NOMO-1 treated with dmso at 0.1 percent for 144 hours (cell line): ENCODE data around the gene CNKSR3.
A peak's percentile ranks its signal among the peaks of the same experiment; 100 is the strongest.

Experiments
- DNase-seq: peaks from one replicate; lab custom pipeline; 2025; ENCODE audit not compliant: unreplicated experiment; lab: John Stamatoyannopoulos, UW

The CNKSR3 gene

DNA sequence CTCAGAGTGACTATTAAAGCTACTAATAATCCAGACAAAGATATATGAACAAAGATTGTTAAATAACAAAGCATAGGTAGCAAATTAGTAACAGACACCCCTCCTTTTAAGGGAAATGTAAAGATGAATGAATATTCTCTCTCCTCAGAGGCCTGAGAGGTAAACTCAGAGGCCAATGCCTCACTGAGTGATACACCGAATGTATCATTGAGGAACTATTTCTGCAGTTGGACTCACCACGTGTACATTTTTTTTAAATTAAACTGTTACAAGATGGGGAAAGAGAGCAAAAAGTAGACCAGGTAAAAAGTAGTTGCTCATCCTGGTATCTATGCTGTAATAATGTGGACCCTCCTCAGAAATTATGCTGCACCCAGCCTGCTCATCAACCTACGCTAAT lies 81.6 kb downstream of the CNKSR3 start:
- DNase-seq = no peak

DNA sequence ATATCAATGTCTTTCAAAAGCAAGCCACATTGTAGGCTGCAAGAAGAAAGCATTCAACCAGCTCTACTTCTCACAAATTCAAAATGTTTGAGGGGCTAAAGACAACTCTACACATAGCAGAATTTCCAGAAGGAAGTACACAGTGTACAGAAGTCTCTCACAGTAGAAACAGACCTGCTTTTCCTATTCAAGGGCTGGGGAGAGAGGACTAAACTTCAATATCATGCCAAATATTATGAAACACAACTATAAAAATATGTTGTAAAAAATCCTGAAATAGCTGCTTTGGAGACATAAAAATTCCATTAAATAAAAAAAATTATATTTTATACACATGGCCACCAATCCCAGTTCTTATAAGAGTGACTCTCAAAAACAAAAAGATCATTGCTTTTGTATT lies 83.0 kb downstream of the CNKSR3 start:
- no peak for DNase-seq

DNA sequence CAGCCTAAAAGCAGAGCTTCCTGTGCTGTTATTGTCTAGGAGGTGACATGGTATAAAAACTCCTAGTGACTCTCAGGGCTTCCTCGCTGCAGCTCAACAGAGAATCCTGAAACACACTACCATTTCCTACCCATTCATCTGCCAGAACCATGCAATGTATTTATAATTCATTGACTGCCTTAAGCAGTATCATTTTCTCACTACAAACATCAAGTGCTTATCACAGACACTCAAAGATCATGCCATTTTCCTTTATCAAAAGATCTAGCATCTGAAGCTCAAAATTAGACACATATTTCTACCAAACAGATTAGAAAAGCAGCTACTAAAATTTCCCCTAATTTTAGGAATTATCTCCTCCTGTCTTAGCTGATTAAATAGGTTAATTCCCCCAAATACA lies 83.5 kb downstream of the CNKSR3 start:
- no peak for DNase-seq

DNA sequence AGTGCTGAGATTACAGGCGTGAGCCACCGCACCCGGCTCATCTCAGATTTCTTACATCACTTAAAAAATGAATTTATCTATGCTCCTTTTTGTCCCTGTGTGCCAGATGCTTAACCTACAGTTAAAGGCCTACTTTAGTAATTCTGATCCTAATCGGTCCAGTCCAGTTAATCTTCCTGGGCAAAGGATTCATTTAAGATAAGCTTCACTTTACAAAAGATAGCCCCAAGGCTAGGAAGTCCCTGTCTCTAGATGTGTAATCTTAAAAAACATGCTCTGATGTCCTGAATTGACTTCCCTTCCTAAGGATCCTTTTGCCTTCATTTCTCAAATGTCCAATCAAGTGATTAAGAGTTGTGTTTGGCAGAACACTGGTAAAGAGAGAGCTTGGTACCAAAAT lies 85.5 kb downstream of the CNKSR3 start:
- no peak for DNase-seq

DNA sequence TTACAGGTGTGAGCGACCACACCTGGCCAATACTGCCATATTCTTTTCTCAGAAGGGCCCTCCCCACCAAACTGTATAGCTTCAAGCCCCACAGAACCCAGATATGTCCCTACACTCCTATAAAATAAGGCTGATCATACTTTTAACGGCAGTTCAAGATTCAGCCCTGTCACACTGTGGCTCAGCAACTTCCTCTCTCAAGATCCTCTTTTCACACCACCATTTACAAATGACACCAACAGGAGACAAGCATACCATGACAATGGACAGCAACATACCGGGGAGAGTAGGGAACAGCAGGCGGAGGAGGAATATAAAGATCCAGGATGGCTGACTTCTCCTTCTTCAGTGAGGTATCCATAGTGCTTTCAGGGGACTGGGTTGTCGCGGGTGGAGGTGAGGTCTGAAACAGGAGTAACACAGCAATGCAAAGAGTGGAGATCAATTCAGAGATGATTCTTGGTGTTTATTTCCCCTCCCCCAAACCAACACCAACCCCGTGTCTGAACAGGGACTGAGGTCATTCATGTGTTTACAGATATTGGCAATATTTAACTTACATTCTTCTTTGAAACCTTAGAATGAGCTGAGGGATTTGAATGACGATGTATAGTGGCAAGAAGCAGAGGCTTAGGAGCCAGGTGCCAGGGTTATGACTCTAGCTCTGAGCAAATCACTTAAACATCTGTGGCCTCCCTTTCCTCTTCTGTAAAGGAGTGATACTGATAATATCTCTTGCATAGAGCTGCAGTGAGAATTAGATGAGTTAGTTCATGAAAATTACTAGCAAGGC lies 96.3 kb downstream of the CNKSR3 start:
- DNase-seq = peak; percentile 49

DNA sequence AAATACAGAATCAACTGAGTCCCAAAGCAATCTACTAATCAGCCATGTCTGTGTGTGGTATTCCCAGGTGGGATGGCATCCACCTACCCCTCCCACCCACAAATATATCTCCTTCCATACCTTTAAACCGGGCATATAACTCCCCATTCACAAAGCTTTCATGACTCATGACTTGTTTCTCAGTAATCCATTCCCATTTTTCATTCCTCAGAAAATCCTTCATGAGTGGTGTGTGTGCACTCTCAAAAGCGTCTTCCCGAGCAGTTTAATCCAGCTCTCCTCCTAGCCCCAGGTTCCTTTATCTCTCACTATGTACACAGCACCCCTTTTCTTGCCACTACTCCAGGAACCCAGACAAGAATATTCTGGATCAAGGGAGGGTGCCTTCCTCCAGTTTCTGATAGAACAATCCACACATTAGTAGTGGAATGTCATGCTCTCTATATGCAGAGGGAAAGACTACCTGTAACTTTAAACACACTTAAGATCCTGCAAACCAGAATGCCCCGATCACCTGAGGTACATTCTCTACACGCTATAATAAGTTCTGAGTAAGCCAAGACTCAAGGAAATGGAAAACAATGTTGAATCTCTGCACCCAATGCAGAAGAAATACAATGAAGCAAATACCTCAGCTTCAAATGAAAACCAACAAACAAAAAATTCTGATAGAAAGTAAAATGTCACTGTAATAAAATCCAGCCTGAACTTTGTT lies 98.2 kb downstream of the CNKSR3 start:
- DNase-seq = no peak

DNA sequence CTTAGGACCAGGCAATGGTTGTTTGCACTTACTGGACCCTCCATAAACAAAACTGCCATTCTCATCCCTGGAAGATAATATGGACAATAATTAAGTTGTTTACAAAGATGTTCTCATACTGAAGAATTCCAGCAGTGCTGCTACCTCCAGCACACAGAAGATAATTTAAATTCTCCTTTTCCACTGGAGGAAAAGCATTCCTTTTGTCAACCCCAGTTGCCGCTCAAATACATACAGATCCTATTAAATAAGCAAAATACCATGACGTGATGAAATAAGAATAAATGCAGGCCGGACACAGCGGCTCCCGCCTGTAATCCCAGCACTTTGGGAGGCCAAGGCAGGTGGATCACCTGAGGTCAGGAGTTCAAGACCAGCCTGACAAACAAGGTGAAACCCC lies 99.4 kb downstream of the CNKSR3 start:
- no peak for DNase-seq

DNA sequence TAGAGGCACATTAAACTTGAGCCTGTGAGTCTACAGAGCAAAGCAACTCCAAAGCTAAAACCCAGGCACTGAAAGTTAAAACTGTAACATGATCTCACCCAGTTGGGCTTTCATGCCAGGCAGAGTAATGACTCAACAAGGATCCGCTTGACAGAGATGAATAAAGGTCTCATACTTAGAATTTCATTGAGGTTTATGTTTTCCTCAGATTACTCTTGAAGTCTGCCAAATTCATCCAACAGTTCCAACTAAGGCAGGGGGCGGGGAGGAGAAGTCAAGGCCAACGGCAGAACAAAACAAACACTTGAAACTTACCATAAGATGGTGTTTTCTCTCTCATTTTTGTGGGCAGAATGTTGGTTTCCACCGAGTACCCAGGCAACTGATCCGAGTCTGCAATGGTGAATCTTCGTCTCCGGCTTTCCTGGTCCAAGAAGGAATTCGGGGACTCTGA lies 99.8 kb downstream of the CNKSR3 start:
- no peak for DNase-seq

DNA sequence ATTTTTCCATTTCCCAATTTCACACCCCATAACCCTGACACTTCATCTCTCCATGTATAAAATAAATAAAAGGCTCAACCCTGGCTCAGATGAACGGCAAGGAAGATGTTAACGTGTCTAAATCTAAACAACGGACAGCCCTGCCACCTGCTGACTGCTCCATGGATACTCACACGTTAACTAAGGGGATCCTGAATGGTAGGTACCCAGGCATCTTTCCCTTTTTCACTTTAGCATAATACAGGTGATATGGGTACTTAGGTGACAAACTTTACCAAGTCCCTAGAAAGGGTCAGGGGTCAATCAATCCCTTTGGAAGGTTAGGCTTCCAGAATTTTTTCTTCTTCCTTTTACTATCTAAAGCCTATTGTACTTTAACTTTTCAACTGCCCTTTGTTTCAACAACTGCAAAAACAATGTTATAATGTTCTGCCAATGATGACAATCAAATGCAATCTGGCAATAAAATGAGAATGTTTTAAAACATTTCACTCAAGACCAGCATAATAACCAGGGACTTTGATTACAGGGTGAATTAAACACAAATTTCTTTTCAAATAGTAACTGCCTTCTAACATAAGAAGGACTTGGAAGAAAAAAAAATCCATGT lies 101.5 kb downstream of the CNKSR3 start:
- DNase-seq = peak; percentile 2

DNA sequence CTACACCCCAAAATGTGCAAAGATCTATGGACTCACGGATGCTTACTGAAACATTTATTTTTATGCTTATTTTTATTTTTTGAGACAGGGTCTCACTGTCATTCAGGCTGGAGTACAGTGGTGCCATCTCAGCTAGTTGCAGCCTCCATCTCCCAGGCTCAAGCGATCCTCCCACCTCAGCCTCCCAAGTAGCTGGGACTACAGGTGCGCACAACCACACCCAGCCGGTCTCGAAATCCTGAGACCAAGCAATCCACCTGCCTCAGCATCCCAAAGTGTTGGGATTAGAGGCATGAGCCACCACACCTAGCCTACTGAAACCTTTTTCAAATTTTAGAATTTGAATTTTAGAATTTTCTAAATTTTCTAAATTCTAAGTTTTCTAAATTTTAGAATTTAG lies 103.0 kb downstream of the CNKSR3 start:
- no peak for DNase-seq

DNA sequence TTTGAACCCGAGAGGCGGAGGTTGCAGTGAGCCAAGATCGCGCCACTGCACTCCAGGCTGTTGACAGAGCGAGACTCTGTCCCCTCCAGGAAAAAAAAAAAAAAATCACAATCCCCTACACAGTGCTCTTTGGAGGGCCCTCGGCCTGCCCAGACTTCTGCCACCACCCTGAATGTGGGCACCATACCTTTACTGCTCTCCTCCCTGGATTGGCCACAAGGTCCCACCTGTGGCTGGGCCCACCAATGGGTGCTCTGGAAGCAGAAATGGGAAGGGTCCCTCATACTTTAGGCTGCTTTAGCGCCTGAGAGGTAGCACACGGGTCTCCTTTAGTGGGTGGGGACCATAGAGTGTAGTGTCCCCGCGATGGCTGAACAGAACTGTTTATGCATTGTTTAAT lies 103.6 kb downstream of the CNKSR3 start:
- DNase-seq = no peak

DNA sequence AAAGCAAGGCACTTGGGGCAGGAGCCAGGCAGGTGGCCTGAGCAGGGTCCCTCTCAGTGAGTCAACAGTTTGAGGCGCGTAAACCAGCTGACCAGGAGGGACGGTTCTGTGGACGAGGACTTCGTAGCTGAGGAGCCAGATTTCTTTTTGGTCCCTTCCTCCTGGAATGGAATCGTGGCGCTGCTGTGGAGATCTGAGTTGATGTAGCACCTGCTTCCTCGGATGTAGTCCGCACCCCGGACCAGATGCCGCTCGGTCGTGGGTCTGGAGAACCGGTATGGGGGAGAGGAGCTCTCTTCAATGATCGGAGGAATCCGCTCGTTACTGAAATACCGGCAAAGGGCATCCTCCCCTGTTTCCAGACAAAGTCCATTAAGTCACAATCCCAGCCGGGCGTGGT lies 104.2 kb downstream of the CNKSR3 start:
- no peak for DNase-seq

DNA sequence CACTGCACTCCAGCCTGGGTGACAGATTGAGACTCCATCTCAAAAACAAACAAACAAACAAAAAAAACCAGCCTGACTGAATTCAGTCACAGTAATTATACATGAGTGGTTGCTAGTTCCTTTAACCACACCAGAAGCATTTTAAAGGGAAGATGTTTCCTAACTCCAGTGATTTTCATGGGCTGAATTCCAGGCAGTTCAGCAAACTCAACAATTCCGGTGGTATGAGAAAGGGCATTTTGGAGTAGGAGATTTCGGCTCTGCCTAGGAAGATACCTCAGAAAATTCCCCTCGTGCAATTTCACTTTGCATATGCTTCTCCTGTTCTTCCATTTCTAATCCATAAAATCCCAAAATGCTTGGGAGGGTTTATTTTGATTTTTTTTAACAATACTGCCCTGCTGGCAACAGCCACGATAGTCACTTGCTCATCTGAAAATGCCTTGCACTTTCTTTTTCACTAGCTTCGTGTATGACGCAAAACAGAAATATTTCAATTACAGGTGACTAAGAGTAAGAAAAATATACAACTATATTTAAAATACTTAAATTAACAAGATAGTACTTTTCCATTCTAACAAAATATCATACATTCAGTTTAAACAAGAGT lies 105.6 kb downstream of the CNKSR3 start:
- DNase-seq = no peak

DNA sequence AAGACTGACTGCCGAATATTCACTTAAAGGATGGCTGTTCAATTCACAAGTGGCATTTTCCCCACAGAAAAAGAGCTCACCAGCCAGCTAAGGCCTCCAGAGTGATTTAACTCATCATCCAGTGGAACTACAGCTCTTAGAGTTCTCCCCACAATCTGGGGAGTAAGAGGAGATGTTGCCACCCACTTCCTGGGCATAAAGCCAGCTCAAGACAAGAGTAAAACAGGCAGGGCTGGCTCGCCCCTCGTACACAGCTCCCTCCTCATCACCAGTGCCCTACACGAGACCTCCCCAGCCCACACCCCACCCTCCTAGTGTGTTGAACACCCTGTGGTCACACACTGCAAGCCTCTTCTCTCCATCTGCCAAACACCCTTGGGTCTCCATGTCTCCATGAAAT lies 106.7 kb downstream of the CNKSR3 start:
- no peak for DNase-seq

DNA sequence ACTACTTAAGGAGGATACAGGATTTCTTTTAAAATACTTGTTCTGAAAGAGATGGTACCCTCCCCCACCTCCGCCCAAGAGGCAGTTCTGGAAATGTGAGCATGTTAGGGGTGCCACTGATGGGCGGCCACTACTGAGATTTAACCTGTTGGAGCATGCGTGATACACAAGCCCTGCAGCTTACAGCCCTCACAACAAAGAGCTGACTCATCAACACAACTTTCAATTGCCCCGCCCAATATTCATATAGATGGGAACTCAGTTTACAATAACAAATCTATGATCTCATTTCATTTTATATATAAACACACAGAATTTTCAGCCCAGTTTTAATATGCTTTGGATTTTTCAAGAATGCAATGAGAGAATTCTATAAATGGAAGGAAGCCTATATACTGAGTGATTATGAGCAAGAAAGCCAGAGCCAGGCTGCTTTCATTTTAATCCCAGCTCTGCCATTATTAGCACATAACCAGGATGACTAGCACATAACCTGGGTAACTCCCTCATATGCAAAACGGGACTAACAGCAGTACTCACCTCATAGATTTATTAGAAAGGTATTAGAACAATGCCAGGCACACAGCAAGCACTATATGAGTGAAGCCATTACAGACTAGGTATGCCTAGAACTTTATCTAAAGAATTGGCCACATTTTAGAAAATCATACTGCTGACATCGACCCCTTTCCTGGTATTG lies 108.3 kb downstream of the CNKSR3 start:
- no peak for DNase-seq

DNA sequence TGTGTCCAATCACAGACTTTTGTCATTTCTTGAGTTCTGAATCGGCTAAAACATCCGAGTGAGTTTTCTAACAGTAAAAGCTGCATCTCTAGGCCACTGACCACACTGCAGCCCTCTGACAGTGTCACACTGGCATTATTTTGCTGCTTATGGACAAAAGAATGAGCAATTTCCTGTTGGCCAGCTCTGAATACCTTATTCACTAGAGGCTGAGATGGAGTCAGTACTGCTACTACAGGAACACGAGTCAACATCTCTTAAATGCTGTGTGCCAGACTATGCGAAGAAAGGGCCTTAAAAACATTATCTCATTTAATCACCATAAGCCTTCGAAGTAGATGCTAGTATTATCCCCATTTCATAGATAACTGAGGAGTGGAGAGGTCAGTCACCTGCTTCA lies 111.4 kb downstream of the CNKSR3 start:
- DNase-seq = no peak

DNA sequence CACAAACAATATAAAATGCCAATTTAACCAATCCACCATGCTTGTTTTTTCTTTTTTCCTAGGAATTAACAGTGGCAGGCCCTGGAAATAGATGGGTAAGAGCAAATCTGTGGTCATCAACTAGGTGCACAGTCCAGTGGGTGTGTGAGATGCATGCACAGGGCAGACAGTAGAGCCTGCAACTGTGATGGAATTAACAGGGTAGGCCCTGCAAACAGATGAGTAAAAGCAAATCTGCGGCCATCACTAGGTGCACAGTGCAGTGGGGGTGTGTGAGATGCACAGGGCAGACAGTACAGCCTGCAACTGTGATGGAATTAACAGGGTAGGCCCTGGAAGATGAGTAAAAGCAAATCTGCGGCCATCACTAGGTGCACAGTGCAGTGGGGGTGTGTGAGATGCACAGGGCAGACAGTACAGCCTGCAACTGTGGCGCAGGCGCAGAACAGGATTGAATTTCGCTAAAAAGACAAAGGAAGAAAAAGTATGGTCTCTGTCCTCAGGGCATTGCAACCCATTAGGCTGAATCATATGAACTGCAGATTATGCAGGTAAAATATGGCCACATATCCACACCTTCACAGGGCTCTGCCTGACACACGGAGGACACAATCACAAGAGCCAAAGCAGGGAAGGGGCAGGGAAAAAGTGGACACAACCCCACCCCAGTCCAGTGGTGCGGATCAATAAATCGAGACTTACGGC lies 112.8 kb downstream of the CNKSR3 start:
- no peak for DNase-seq

DNA sequence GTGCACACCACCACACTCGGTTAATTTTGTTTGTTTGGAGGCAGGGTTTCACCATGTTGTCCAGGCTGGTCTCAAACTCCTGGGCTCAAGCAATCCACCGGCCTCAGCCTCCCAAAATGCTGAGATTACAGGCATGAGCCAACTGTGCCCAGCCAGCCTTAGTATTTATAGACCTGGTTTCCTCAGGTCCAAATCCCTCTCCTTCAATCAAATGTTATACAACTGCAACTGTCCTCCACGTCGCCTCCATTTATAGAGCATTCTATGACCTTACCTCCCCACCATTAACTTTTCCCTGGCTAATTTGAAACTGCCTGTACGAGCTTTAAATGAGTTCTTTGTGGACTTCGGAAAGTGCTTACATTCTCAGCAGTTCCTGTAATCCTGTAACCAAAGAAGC lies 114.6 kb downstream of the CNKSR3 start:
- DNase-seq = no peak

DNA sequence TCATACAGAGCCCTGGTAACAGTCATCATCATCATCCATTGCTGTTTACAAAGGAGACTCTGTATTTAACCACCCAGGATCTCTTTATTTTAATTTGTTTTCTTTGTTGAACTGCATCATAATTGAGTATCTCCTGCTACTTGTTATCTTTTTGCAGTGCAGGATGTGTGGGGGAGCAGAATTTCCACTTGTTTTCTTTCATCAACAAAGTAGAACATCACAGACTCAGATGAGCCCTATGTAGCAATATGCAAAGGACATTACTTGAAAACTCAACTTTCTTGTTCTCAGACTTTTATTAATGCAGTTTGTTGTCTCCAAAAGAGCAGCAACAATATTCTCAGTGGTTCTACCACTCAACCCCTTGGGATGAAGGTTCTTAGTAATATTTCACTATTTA lies 115.2 kb downstream of the CNKSR3 start:
- DNase-seq = no peak

DNA sequence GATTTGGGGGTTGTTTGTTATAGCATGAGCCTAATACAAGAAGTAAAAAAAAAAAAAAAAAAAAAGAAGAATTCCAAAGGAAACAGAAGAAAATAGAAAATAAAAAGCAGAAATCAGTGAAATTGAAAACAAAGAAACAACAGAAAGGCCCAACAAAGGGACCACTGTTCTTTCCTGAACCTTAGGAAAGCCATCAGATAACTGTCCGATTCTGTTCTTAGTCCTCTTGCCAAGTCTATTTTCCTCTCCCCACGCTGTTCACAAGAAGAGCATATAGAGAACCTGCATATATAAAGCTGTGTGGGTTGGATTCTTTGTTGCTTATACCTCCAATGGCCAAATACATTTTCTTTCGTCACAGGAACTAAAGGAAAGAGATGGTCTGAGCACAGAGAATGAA lies 115.9 kb downstream of the CNKSR3 start:
- DNase-seq = no peak

DNA sequence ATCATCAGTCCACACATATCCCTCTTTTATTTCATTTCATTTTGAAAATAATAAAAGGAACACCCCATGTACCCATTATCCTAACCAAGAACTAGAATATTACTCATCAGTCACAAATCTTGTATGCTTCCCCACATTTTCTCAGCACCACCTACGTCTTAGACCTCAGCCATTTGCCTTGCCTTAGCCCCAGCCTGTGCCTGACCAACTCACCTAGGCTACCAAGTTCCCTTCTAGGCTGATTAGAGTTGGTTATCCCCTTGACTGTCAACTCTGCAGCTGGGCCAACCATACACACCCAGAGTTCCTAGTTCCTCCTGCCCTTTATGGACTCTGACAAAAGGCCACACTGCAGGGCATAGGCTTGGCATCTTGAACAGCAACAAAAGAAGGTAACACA lies 120.5 kb downstream of the CNKSR3 start:
- DNase-seq = no peak
